RWPE1 (cell line): ENCODE measurements around the gene ADORA2A.

Experiments used
- CTCF ChIA-PET: fragments of 350-600 bp; sonication (Branson Sonifier 250); formaldehyde crosslinking; extraction: SDS; loops from one replicate; lab custom pipeline; 2021; lab: Yijun Ruan, JAX
- POLR2A ChIA-PET: fragments of 400-600 bp; formaldehyde crosslinking; extraction: SDS; loops from one replicate; lab custom pipeline; 2020; ENCODE audit warnings: antibody characterized with exemption; ENCODE audit not compliant: low non-redundant PET; lab: Yijun Ruan, JAX
- DNase-seq: peaks from one replicate; pipeline ENCODE4 v3.0.0; 2012; ENCODE audit warnings: low spot score
- H3K27ac ChIP-seq: fragments of 450-650 bp; 2 replicates; pipeline ENCODE4 v1.5.1; 2017
- CTCF ChIP-seq: fragments of 450-650 bp; conservative IDR thresholded peaks from 2 replicates; pipeline ENCODE4 v1.5.1; 2017; ENCODE audit warnings: low read depth, mild to moderate bottlenecking

ADORA2A gene

GRCh38 chr22:24416611-24417010, 10.8 kb upstream of the ADORA2A start:
- ChIA-PET POLR2A (no interaction called here), CTCF (interaction anchor here (0.8 kb wide), 1 partner anchor 106 kb away, joined by 3 read pairs; no protein-coding TSS in a partner anchor)
- no peak for TF ChIP-seq CTCF
- no peak for DNase-seq
- peak overlapping the region; percentile 21; the same call in 1 of the 2 replicates for H3K27ac ChIP-seq

GRCh38 chr22:24417200-24417599, 10.2 kb upstream of the ADORA2A start:
- peak overlapping the region; percentile 44 for H3K27ac ChIP-seq
- DNase-seq = no peak
- TF ChIP-seq CTCF = no peak
- CTCF ChIA-PET = no interaction called here
- POLR2A ChIA-PET = no interaction called here

GRCh38 chr22:24417901-24418641, 9.3 kb upstream of the ADORA2A start:
- ChIA-PET POLR2A (interaction anchor here (0.5 kb wide), 1 partner anchor 58 kb away, joined by 5 read pairs; no protein-coding TSS in a partner anchor), CTCF (interaction anchor here (0.7 to 0.9 kb wide), 2 partner anchors 110 to 114 kb away, joined by 3 to 5 read pairs; no protein-coding TSS in a partner anchor)
- no peak for TF ChIP-seq CTCF
- no peak for DNase-seq
- H3K27ac ChIP-seq = peak overlapping the region; percentile 44

GRCh38 chr22:24418786-24419474, 8.5 kb upstream of the ADORA2A start:
- DNase-seq = no peak
- ChIA-PET CTCF (interaction anchor here (0.7 to 0.9 kb wide), 2 partner anchors 109 to 113 kb away, joined by 3 to 5 read pairs; no protein-coding TSS in a partner anchor), POLR2A (interaction anchor here (0.5 kb wide), 1 partner anchor 57 kb away, joined by 5 read pairs; no protein-coding TSS in a partner anchor)
- H3K27ac ChIP-seq = peak overlapping the region; percentile 44
- no peak for TF ChIP-seq CTCF

- H3K27ac ChIP-seq = peak overlapping the region; percentile 44
- CTCF ChIA-PET = no interaction called here
- POLR2A ChIA-PET = no interaction called here
- TF ChIP-seq CTCF = no peak
- no peak for DNase-seq
These were observed 7.9 kb upstream of the ADORA2A start for GRCh38 chr22:24419475-24419850.
